Measurements from ENCODE around the gene ACTC1. TPM values are rescaled to one million over a fixed set of nuclear protein-coding genes. Genes with fewer than 3 reads are reported as not detected.
A peak's percentile ranks its signal among the peaks of the same experiment; 100 is the strongest.

The ACTC1 gene
- polyA plus RNA-seq (2013, experiment 1 of 2): 164 TPM
- polyA plus RNA-seq (2013, experiment 2 of 2): 168 TPM

GRCh38 chr15:34795267-34796081, at the start of gene ACTC1:
Gene ACTC1 (minus strand): TSS chr15:34795549. CDS start chr15:34794808, 741 bp downstream.
- DNase-seq: peak; percentile 88
- H3K4me3 ChIP-seq (ENCODE audit: low read length): peak within 1 kb of the TSS; percentile 35

GRCh38 chr15:34841262-34841725, 45.9 kb upstream of the ACTC1 start:
- Histone ChIP-seq H3K56ac (ENCODE audit: low read length) (no peak overlapping the region), H3K18ac (ENCODE audit: low read length) (no peak overlapping the region), H3K4me1 (ENCODE audit: control insufficient read depth, low read depth, low read length) (no peaks in the 10 kb centered on the region), H3K27me3 (ENCODE audit: insufficient read depth, low read length, poor library complexity) (no peaks in the 10 kb centered on the region), H2BK120ac (ENCODE audit: low read depth, low read length) (no peak overlapping the region), H3K4me2 (ENCODE audit: low read length) (no peak overlapping the region), H3K9ac (ENCODE audit: low read length) (no peak overlapping the region), H3K27ac (ENCODE audit: low read depth, low read length) (no peak overlapping the region), H4K5ac (ENCODE audit: low read length) (no peak overlapping the region), H3K23ac (ENCODE audit: low read length) (no peak overlapping the region), H2BK5ac (ENCODE audit: low read length) (no peak overlapping the region), H3K79me2 (ENCODE audit: control insufficient read depth, insufficient read depth, low read length) (no peaks in the 10 kb centered on the region), H3K4ac (ENCODE audit: low read depth, low read length) (no peak overlapping the region), H3K36me3 (ENCODE audit: control insufficient read depth, insufficient read depth, low read length) (no peaks in the 10 kb centered on the region), H3K79me1 (ENCODE audit: low read length) (no peaks in the 10 kb centered on the region), H2BK15ac (replicated peaks; ENCODE audit: low read depth) (no peak overlapping the region), H3K4me3 (ENCODE audit: low read length) (no peak overlapping the region), H2AK5ac (ENCODE audit: low read length) (no peak overlapping the region), H4K8ac (ENCODE audit: low read depth, low read length) (no peak overlapping the region)
- no peak for DNase-seq

More at GRCh38 chr15:34795267-34796081, at the start of gene ACTC1:
- Histone ChIP-seq H2AK5ac (ENCODE audit: low read length) (no peak within 1 kb of the TSS), H4K8ac (ENCODE audit: low read depth, low read length) (no peak within 1 kb of the TSS), H2BK120ac (ENCODE audit: low read depth, low read length) (no peak within 1 kb of the TSS), H3K79me1 (ENCODE audit: low read length) (peaks cover 2% of the 10 kb centered on the region), H3K27ac (ENCODE audit: low read depth, low read length) (peak within 1 kb of the TSS; percentile 15), H3K56ac (ENCODE audit: low read length) (peak within 1 kb of the TSS; percentile 84), H3K79me2 (ENCODE audit: control insufficient read depth, insufficient read depth, low read length) (peaks cover 3% of the 10 kb centered on the region), H3K4me2 (ENCODE audit: low read length) (peak within 1 kb of the TSS; percentile 61), H3K18ac (ENCODE audit: low read length) (peak within 1 kb of the TSS; percentile 35), H2BK15ac (replicated peaks; ENCODE audit: low read depth) (no peak within 1 kb of the TSS), H3K27me3 (ENCODE audit: insufficient read depth, low read length, poor library complexity) (no peaks in the 10 kb centered on the region), H3K4ac (ENCODE audit: low read depth, low read length) (peak within 1 kb of the TSS; percentile 83), H4K5ac (ENCODE audit: low read length) (no peak within 1 kb of the TSS), H3K23ac (ENCODE audit: low read length) (peak within 1 kb of the TSS; percentile 68), H3K36me3 (ENCODE audit: control insufficient read depth, insufficient read depth, low read length) (peaks cover 2% of the 10 kb centered on the region), H3K9ac (ENCODE audit: low read length) (peak within 1 kb of the TSS; percentile 66), H3K4me1 (ENCODE audit: control insufficient read depth, low read depth, low read length) (peaks cover 11% of the 10 kb centered on the region), H2BK5ac (ENCODE audit: low read length) (peak within 1 kb of the TSS; percentile 21)
- no CpG with 5 or more reads among the region's 44 CpGs for whole genome bisulfite sequencing (ENCODE audit: extremely low coverage, insufficient coverage, low lambda C conversion rate)

DNA sequence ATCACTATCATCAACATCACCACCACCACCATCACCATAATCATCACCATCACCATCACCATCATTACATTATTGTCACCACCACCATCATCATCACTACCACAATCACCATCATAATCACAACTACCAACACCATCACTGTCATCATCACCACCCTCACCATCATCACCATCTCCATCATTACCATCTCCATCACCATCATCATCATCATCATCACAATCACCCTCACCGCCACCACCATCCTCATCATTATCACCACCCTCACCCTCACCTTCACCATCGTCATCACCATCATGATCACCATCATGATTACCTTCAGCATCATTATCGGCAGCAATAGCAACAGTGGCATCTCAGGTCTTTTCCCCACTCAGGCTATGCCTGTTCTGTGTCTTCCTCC, 42.9 kb upstream of the ACTC1 start:
- H3K4me2 ChIP-seq (ENCODE audit: low read length): no peak overlapping the region
- no peak overlapping the region for H4K8ac ChIP-seq (ENCODE audit: low read depth, low read length)
- 100% methylated on average over 2 of the region's 3 CpGs for WGBS (ENCODE audit: extremely low coverage, insufficient coverage, low lambda C conversion rate)
- no peak overlapping the region for H2BK120ac ChIP-seq (ENCODE audit: low read depth, low read length)
- no peak overlapping the region for H3K27ac ChIP-seq (ENCODE audit: low read depth, low read length)
- no peak overlapping the region for H4K5ac ChIP-seq (ENCODE audit: low read length)
- no peak for DNase-seq
- no peaks in the 10 kb centered on the region for H3K36me3 ChIP-seq (ENCODE audit: control insufficient read depth, insufficient read depth, low read length)
- no peaks in the 10 kb centered on the region for H3K27me3 ChIP-seq (ENCODE audit: insufficient read depth, low read length, poor library complexity)
- H3K23ac ChIP-seq (ENCODE audit: low read length): no peak overlapping the region
- H3K79me2 ChIP-seq (ENCODE audit: control insufficient read depth, insufficient read depth, low read length): no peaks in the 10 kb centered on the region
- H3K18ac ChIP-seq (ENCODE audit: low read length): no peak overlapping the region
- H2BK5ac ChIP-seq (ENCODE audit: low read length): no peak overlapping the region
- H3K4ac ChIP-seq (ENCODE audit: low read depth, low read length): no peak overlapping the region
- no peak overlapping the region for H3K4me3 ChIP-seq (ENCODE audit: low read length)
- no peak overlapping the region for H2BK15ac ChIP-seq (replicated peaks; ENCODE audit: low read depth)
- H3K9ac ChIP-seq (ENCODE audit: low read length): no peak overlapping the region
- H3K4me1 ChIP-seq (ENCODE audit: control insufficient read depth, low read depth, low read length): no peaks in the 10 kb centered on the region
- H2AK5ac ChIP-seq (ENCODE audit: low read length): no peak overlapping the region
- no peak overlapping the region for H3K56ac ChIP-seq (ENCODE audit: low read length)
- H3K79me1 ChIP-seq (ENCODE audit: low read length): no peaks in the 10 kb centered on the region

- Histone ChIP-seq H2BK5ac (ENCODE audit: low read length) (no peak overlapping the region), H3K4me2 (ENCODE audit: low read length) (no peak overlapping the region), H2BK120ac (ENCODE audit: low read depth, low read length) (no peak overlapping the region), H2BK15ac (replicated peaks; ENCODE audit: low read depth) (no peak overlapping the region), H3K36me3 (ENCODE audit: control insufficient read depth, insufficient read depth, low read length) (no peaks in the 10 kb centered on the region), H3K18ac (ENCODE audit: low read length) (no peak overlapping the region), H4K8ac (ENCODE audit: low read depth, low read length) (no peak overlapping the region), H3K23ac (ENCODE audit: low read length) (no peak overlapping the region), H3K4me3 (ENCODE audit: low read length) (no peak overlapping the region), H4K5ac (ENCODE audit: low read length) (no peak overlapping the region), H3K79me1 (ENCODE audit: low read length) (no peaks in the 10 kb centered on the region), H2AK5ac (ENCODE audit: low read length) (no peak overlapping the region), H3K4me1 (ENCODE audit: control insufficient read depth, low read depth, low read length) (no peaks in the 10 kb centered on the region), H3K27me3 (ENCODE audit: insufficient read depth, low read length, poor library complexity) (no peaks in the 10 kb centered on the region), H3K56ac (ENCODE audit: low read length) (no peak overlapping the region), H3K4ac (ENCODE audit: low read depth, low read length) (no peak overlapping the region), H3K27ac (ENCODE audit: low read depth, low read length) (no peak overlapping the region), H3K9ac (ENCODE audit: low read length) (no peak overlapping the region), H3K79me2 (ENCODE audit: control insufficient read depth, insufficient read depth, low read length) (no peaks in the 10 kb centered on the region)
- DNase-seq: no peak
- WGBS (ENCODE audit: extremely low coverage, insufficient coverage, low lambda C conversion rate): no CpG with 5 or more reads among the region's 6 CpGs
These were observed 42.1 kb upstream of the ACTC1 start for GRCh38 chr15:34837246-34838016.

GRCh38 chr15:34828145-34828911, 33.0 kb upstream of the ACTC1 start:
- Histone ChIP-seq H2BK120ac (ENCODE audit: low read depth, low read length) (no peak overlapping the region), H2BK5ac (ENCODE audit: low read length) (no peak overlapping the region), H3K79me2 (ENCODE audit: control insufficient read depth, insufficient read depth, low read length) (no peaks in the 10 kb centered on the region), H3K56ac (ENCODE audit: low read length) (no peak overlapping the region), H3K79me1 (ENCODE audit: low read length) (no peaks in the 10 kb centered on the region), H3K4me3 (ENCODE audit: low read length) (no peak overlapping the region), H3K4me2 (ENCODE audit: low read length) (no peak overlapping the region), H3K18ac (ENCODE audit: low read length) (no peak overlapping the region), H4K5ac (ENCODE audit: low read length) (no peak overlapping the region), H4K8ac (ENCODE audit: low read depth, low read length) (no peak overlapping the region), H3K4ac (ENCODE audit: low read depth, low read length) (no peak overlapping the region), H2AK5ac (ENCODE audit: low read length) (no peak overlapping the region), H3K4me1 (ENCODE audit: control insufficient read depth, low read depth, low read length) (no peaks in the 10 kb centered on the region), H3K23ac (ENCODE audit: low read length) (no peak overlapping the region), H2BK15ac (replicated peaks; ENCODE audit: low read depth) (no peak overlapping the region), H3K27me3 (ENCODE audit: insufficient read depth, low read length, poor library complexity) (no peaks in the 10 kb centered on the region), H3K36me3 (ENCODE audit: control insufficient read depth, insufficient read depth, low read length) (no peaks in the 10 kb centered on the region), H3K27ac (ENCODE audit: low read depth, low read length) (no peak overlapping the region), H3K9ac (ENCODE audit: low read length) (no peak overlapping the region)
- DNase-seq: no peak
- no CpG with 5 or more reads among the region's 5 CpGs for WGBS (ENCODE audit: extremely low coverage, insufficient coverage, low lambda C conversion rate)

Measured in mesendoderm (in vitro differentiated cells).